ENCODE data around the gene AGPAT1.
A peak's percentile ranks its signal among the peaks of the same experiment; 100 is the strongest.
"Not testable (repeated sequence)": the region's sequence is repeated elsewhere in the genome, so short reads cannot be mapped to it uniquely, and the experiment has no call there.

The AGPAT1 gene

GRCh38 chr6:32189742-32190053 is 13.8 kb upstream of the AGPAT1 start:
- peak overlapping the region; percentile 76 for H3K4me3 ChIP-seq (ENCODE audit: low read depth, low read length)
- no peak for TF ChIP-seq CTCF (IDR thresholded peaks at IDR 0.05; ENCODE audit: control insufficient read depth, extremely low read depth, insufficient read depth)
- DNase-seq (ENCODE audit: low read depth), result no peak

- TF ChIP-seq CTCF (IDR thresholded peaks at IDR 0.05; ENCODE audit: control insufficient read depth, extremely low read depth, insufficient read depth), result no peak
- peak overlapping the region; percentile 76 for H3K4me3 ChIP-seq (ENCODE audit: low read depth, low read length)
- no peak for DNase-seq (ENCODE audit: low read depth)
Observed at GRCh38 chr6:32189069-32189741, 13.3 kb upstream of the AGPAT1 start.

- DNase-seq (ENCODE audit: low read depth), result no peak
- H3K4me3 ChIP-seq (ENCODE audit: low read depth, low read length), result peak overlapping the region; percentile 76
- TF ChIP-seq CTCF (IDR thresholded peaks at IDR 0.05; ENCODE audit: control insufficient read depth, extremely low read depth, insufficient read depth), result no peak
Observed at GRCh38 chr6:32188381-32189068, 12.6 kb upstream of the AGPAT1 start.

GRCh38 chr6:32187725-32188380 is 12.0 kb upstream of the AGPAT1 start:
- H3K4me3 ChIP-seq (ENCODE audit: low read depth, low read length); DNase-seq (ENCODE audit: low read depth): not testable (repeated sequence)

- H3K4me3 ChIP-seq (ENCODE audit: low read depth, low read length), result no peak overlapping the region
- no peak for DNase-seq (ENCODE audit: low read depth)
- TF ChIP-seq CTCF (IDR thresholded peaks at IDR 0.05; ENCODE audit: control insufficient read depth, extremely low read depth, insufficient read depth), result no peak
Observed at GRCh38 chr6:32187009-32187709, 11.3 kb upstream of the AGPAT1 start.

GRCh38 chr6:32186151-32186840 is 10.4 kb upstream of the AGPAT1 start:
- not testable (repeated sequence) for DNase-seq (ENCODE audit: low read depth); H3K4me3 ChIP-seq (ENCODE audit: low read depth, low read length)

GRCh38 chr6:32185681-32186131 is 9.8 kb upstream of the AGPAT1 start:
- not testable (repeated sequence) for DNase-seq (ENCODE audit: low read depth)

GRCh38 chr6:32184084-32184640 is 8.3 kb upstream of the AGPAT1 start, which contains the start of gene AGER:
Gene AGER (minus strand): TSS chr6:32184253. CDS start chr6:32184222, 31 bp downstream.
- no peak for TF ChIP-seq CTCF (IDR thresholded peaks at IDR 0.05; ENCODE audit: control insufficient read depth, extremely low read depth, insufficient read depth)
- DNase-seq (ENCODE audit: low read depth), result no peak
- no peak within 1 kb of the TSS for H3K4me3 ChIP-seq (ENCODE audit: low read depth, low read length)

More at GRCh38 chr6:32185681-32186131, 9.8 kb upstream of the AGPAT1 start:
- H3K4me3 ChIP-seq (ENCODE audit: low read depth, low read length), result not testable (repeated sequence)
